Loucy (cell line): ENCODE data around the gene CIRBP.

ENCODE experiments used
- EZH2phosphoT487 ChIP-seq: fragments of 200-600 bp; IDR thresholded peaks from 2 replicates; pipeline ENCODE4 v1.6.1; 2018; ENCODE audit warnings: antibody characterized with exemption, mild to moderate bottlenecking, moderate library complexity, borderline replicate concordance
- TF ChIP-seq, protein P1 (sequence below): fragments of 200-600 bp; sonication (generic); conservative IDR thresholded peaks from 2 replicates; pipeline ENCODE4 v1.5.1; 2014; ENCODE audit warnings: mild to moderate bottlenecking, antibody characterized with exemption, low read length

GRCh38 chr19:1321539-1321938 lies 52.4 kb downstream of the CIRBP start:
- TF ChIP-seq, protein P1, sequence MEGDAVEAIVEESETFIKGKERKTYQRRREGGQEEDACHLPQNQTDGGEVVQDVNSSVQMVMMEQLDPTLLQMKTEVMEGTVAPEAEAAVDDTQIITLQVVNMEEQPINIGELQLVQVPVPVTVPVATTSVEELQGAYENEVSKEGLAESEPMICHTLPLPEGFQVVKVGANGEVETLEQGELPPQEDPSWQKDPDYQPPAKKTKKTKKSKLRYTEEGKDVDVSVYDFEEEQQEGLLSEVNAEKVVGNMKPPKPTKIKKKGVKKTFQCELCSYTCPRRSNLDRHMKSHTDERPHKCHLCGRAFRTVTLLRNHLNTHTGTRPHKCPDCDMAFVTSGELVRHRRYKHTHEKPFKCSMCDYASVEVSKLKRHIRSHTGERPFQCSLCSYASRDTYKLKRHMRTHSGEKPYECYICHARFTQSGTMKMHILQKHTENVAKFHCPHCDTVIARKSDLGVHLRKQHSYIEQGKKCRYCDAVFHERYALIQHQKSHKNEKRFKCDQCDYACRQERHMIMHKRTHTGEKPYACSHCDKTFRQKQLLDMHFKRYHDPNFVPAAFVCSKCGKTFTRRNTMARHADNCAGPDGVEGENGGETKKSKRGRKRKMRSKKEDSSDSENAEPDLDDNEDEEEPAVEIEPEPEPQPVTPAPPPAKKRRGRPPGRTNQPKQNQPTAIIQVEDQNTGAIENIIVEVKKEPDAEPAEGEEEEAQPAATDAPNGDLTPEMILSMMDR: no peak
- no peak for TF ChIP-seq EZH2phosphoT487
